Measurements from ENCODE around the gene ELOVL6. TPM values are rescaled to one million over a fixed set of nuclear protein-coding genes. Genes with fewer than 3 reads are reported as not detected.
"Not testable (repeated sequence)": the region's sequence is repeated elsewhere in the genome, so short reads cannot be mapped to it uniquely, and the experiment has no call there.

ELOVL6 gene
- 7.1 and 7.3 TPM in 2 replicates for total RNA-seq

DNA sequence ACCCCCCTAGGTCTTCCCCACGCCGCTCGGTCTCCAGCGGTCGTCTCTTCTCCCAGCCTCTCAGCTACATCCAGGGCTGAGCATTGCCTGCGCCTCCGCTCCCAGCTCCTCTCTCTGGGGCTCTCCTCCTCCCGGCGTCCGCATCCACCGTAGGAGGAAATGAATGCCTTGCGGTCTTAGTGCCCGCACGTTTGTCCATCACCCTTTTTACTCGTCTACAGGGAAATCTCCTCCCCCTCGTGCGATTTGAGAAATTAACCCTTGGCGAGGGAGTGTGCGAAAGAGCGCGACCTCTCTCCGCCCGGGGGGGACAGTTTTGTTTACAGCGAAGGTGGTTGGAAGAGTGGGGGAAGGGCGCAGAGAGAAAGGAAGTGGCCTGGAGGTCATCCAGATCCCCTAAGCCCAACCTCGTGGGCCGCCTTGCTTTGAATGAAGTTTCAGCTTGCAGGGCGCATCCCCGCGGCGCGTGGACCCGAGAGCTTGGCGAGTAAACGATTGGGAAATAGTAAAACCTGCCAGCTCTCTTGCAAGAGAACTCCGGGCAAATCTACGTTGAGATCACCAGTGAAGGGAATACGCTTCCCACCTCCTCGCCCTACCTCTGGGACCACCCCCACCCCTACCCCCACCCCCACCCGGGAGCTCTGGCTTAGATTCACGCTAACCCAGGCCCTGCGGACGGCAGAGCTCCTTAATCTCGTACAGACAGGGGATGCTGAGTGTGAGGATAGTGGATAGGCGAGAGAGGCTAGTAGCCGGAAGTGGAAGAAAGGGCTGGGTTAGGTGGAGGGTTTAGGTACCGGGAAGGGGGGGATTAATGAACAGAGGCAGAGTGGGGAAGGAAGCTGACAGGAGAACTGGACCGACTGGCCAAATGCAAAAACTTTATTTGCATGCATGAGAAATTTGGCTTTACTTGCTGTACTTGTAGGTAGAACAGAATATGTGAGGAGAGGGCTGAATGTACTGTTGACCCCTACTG lies at the start of gene ELOVL6:
TSS of gene ELOVL6 (minus strand) at position 181 of the 982 bp plus-strand sequence. CDS start 280 bp downstream, outside the sequence.
- DNase-seq (ENCODE audit: low read depth, low spot score), result no peak

GRCh38 chr4:110248100-110248499 lies 49.7 kb upstream of the ELOVL6 start:
- DNase-seq (ENCODE audit: low read depth, low spot score), result no peak

GRCh38 chr4:110247591-110247990 lies 49.2 kb upstream of the ELOVL6 start:
- no peak for DNase-seq (ENCODE audit: low read depth, low spot score)

GRCh38 chr4:110245577-110245976 lies 47.2 kb upstream of the ELOVL6 start:
- DNase-seq (ENCODE audit: low read depth, low spot score), result no peak

- DNase-seq (ENCODE audit: low read depth, low spot score), result no peak
These were observed 37.9 kb upstream of the ELOVL6 start for GRCh38 chr4:110236324-110236723.

GRCh38 chr4:110233581-110233980 lies 35.2 kb upstream of the ELOVL6 start:
- DNase-seq (ENCODE audit: low read depth, low spot score), result not testable (repeated sequence)

GRCh38 chr4:110231869-110232268 lies 33.5 kb upstream of the ELOVL6 start:
- DNase-seq (ENCODE audit: low read depth, low spot score), result no peak

- no peak for DNase-seq (ENCODE audit: low read depth, low spot score)
These were observed 30.9 kb upstream of the ELOVL6 start for GRCh38 chr4:110229266-110229665.

GRCh38 chr4:110224812-110225211 lies 26.4 kb upstream of the ELOVL6 start:
- DNase-seq (ENCODE audit: low read depth, low spot score), result no peak

- no peak for DNase-seq (ENCODE audit: low read depth, low spot score)
These were observed 25.7 kb upstream of the ELOVL6 start for GRCh38 chr4:110224142-110224541.

DNA sequence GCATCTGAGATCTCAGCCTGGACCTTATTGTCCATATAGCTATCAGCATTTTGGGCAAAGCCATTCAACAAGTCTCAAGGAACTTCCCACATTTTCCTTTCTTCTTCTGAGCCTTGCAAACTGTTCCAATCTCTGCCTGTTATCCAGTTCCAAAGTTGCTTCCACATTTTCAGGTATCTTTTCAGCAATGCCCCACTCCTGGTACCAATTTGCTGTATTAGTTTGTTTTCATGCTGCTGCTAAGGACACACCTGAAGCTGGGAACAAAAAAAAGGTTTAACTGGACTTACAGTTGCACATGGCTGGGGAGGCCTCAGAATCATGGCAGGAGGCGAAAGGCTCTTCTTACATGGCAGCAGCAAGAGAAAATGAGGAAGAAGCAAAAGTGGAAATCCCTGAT lies 20.5 kb upstream of the ELOVL6 start:
- DNase-seq (ENCODE audit: low read depth, low spot score), result not testable (repeated sequence)

DNA sequence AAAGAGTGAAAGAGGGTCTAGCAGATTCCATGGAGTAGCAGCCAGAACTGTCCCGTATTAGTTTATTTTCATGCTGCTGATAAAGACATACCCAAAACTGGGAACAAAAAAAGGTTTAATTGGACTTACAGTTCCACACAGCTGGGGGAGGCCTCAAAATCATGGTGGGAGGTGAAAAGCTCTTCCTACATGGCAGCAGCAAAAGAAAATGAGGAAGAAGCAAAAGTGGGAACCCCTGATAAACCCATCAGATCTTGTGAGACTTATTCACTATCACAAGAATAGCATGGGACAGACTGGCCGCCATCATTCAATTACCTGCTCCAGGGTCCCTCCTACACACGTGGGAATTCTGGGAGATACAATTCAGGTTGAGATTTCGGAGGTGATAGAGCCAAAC lies 18.8 kb upstream of the ELOVL6 start:
- not testable (repeated sequence) for DNase-seq (ENCODE audit: low read depth, low spot score)

GRCh38 chr4:110216129-110216528 lies 17.7 kb upstream of the ELOVL6 start:
- DNase-seq (ENCODE audit: low read depth, low spot score), result no peak

GRCh38 chr4:110211770-110212061 lies 13.3 kb upstream of the ELOVL6 start:
- no peak for DNase-seq (ENCODE audit: low read depth, low spot score)

- DNase-seq (ENCODE audit: low read depth, low spot score), result no peak
These were observed 12.8 kb upstream of the ELOVL6 start for GRCh38 chr4:110211007-110211769.

GRCh38 chr4:110208419-110208818 lies 10.0 kb upstream of the ELOVL6 start:
- DNase-seq (ENCODE audit: low read depth, low spot score), result no peak

DNA sequence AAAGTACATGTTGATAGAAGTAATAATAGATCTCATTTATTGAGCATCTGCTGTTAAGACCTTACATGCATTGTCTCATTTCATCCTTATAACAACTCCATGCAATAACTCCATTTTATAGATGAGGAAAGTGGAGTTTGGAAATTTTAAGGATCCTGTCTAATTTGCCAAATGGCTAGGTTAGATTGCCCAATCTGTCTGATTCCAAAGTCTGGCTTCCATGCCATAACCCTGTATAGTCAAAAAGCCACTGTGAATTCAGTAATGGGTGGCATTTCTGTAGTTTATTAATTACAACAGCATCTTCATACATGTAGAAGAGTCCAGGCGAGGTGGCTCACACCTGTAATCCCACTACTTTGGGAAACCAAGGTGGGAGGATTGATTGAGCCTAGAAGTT lies 8.8 kb upstream of the ELOVL6 start:
- no peak for DNase-seq (ENCODE audit: low read depth, low spot score)

DNA sequence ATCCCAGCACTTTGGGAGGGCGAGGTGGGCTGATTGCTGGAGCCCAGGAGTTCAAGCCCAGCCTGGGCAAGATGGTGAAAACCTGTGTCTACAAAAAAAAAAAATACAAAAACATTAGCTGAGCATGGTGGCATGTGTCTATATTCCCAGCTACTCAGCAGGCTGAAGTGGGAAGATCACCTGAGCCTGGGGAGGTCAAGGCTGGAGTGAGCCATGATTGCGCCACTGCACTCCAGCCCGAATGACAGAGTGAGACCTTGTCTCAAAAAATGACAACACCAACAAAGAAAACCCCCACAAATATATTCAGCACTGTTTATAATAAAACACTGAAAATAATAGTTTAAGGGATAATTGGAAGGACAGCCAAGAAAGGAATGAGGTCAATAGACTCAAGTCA lies 3.6 kb upstream of the ELOVL6 start:
- DNase-seq (ENCODE audit: low read depth, low spot score), result no peak

GRCh38 chr4:110201502-110201901 lies 3.1 kb upstream of the ELOVL6 start:
- no peak for DNase-seq (ENCODE audit: low read depth, low spot score)

- DNase-seq (ENCODE audit: low read depth, low spot score), result no peak
These were observed 2.3 kb upstream of the ELOVL6 start for GRCh38 chr4:110200689-110201088.

DNA sequence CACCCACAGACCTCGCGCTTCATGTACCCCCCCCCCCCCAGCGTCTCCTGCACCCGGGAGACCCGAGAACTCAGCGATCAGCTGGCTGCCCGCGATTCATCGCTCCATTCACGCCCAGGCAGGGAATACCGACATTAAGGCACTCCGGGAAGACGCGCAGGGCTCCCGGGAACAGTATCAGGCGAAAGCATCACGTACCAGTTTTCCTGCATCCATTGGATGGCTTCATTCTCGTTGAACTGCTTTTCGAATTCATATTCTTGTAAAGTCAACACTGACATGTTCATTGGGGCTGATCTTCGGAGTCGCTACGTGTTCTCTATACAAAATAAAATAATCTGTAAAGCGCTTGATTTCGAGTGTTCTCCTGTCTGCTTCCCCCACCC lies 373 bp downstream of the ELOVL6 start:
- DNase-seq (ENCODE audit: low read depth, low spot score), result no peak

DNA sequence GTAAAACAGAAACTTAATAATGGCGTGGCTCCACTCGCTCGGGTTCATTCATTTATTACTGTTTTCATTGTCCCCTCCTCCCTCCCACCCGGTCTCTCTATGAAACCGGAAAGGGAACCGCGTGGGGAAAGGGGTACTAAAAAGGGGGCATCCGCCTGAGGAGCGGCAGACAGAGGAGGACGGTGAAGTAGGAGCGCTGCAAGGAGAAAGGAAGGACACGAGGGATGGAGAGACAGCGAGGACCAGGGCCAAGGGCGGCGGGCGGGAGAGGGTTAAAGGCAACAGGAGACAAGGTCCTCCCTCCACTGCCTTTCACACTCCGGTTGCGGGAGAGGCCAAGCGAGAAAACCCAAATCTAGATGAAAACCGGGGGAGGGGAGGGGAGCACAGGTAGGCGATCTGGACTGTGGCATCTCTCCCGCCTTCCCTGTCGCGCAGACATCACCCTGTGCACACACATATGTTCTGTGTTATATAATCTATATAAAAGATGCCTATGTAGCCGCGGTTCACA lies 829 bp downstream of the ELOVL6 start:
- DNase-seq (ENCODE audit: low read depth, low spot score), result no peak
